GM21381 (cell line): ENCODE results near the gene NFIX.

Source experiments
- ATAC-seq: cut with Tn5 transposase; IDR thresholded peaks from one replicate; pipeline ENCODE4 v1.9.1; 2021; ENCODE audit warnings: mild to moderate bottlenecking, moderate library complexity; ENCODE audit not compliant: unreplicated experiment

Gene NFIX

GRCh38 chr19:12987190-12987589 is 8.1 kb upstream of the NFIX start:
- no peak for ATAC-seq

- ATAC-seq: no peak
Measured at GRCh38 chr19:12987781-12988180, 7.5 kb upstream of the NFIX start.

- no peak for ATAC-seq
Measured at GRCh38 chr19:12990431-12990830, 4.8 kb upstream of the NFIX start.

- ATAC-seq: no peak
Measured at GRCh38 chr19:12990853-12991252, 4.4 kb upstream of the NFIX start.

GRCh38 chr19:12991296-12991695 is 4.0 kb upstream of the NFIX start:
- no peak for ATAC-seq

GRCh38 chr19:12992729-12993128 is 2.5 kb upstream of the NFIX start:
- ATAC-seq: no peak

GRCh38 chr19:12993562-12993961 is 1.7 kb upstream of the NFIX start:
- no peak for ATAC-seq

- ATAC-seq: no peak
Measured at GRCh38 chr19:12995596-12996405, 526 bp downstream of the NFIX start.

- no peak for ATAC-seq
Measured at GRCh38 chr19:12996406-12997094, 1.3 kb downstream of the NFIX start.

- ATAC-seq: no peak
Measured at GRCh38 chr19:12997179-12997966, 2.1 kb downstream of the NFIX start.

GRCh38 chr19:12997967-12998940 is 3.0 kb downstream of the NFIX start:
- ATAC-seq: no peak

GRCh38 chr19:13001166-13001501 is 5.9 kb downstream of the NFIX start:
- no peak for ATAC-seq

- no peak for ATAC-seq
Measured at GRCh38 chr19:13001502-13002165, 6.4 kb downstream of the NFIX start.

GRCh38 chr19:13002166-13002898 is 7.1 kb downstream of the NFIX start:
- no peak for ATAC-seq

GRCh38 chr19:13003081-13003480 is 7.8 kb downstream of the NFIX start:
- ATAC-seq: no peak

GRCh38 chr19:13004273-13004672 is 9.0 kb downstream of the NFIX start:
- ATAC-seq: no peak

- ATAC-seq: no peak
Measured at GRCh38 chr19:13005253-13005652, 10.0 kb downstream of the NFIX start.

GRCh38 chr19:13005861-13006370 is 10.6 kb downstream of the NFIX start:
- ATAC-seq: no peak
